H1 (cell line): Measurements from ENCODE around the gene HTRA1. TPM values are rescaled to one million over a fixed set of nuclear protein-coding genes. Genes with fewer than 3 reads are reported as not detected.
A peak's percentile ranks its signal among the peaks of the same experiment; 100 is the strongest.

ENCODE experiments used
- CTCF ChIA-PET: fragments of 300-600 bp; sonication (Branson Sonifier 250); formaldehyde crosslinking; loops from one replicate; lab custom pipeline; 2021; ENCODE audit not compliant: partially characterized antibody; lab: Charles Lee
- POLR2A ChIA-PET: fragments of 300-600 bp; sonication (Branson Sonifier 250); formaldehyde crosslinking; loops from one replicate; lab custom pipeline; 2021; ENCODE audit warnings: inconsistent platforms; ENCODE audit not compliant: partially characterized antibody; lab: Charles Lee
- DNase-seq, 2 experiments: peaks; one replicate each; pipeline versions ENCODE4 v3.0.0 to v3.0.0-alpha.2; 2010 to 2022; ENCODE audit warnings: low spot score in 2 of 2, low read depth in 1 of 2, mixed read lengths in 1 of 2
- FAIRE-seq: peaks from 2 replicates; lab custom pipeline; 2011; peaks lifted over from hg19 to GRCh38; lab: Jason Lieb, UNC
- H2AFZ ChIP-seq: 2 replicates; pipeline ENCODE4 v1.8.1; 2012; ENCODE audit warnings: low read length, inconsistent platforms
- H2AK5ac ChIP-seq: 2 replicates; pipeline ENCODE4 v1.6.1; 2013; ENCODE audit warnings: low read depth, low read length
- H2BK120ac ChIP-seq: replicated peaks from 2 replicates; pipeline ENCODE3; 2013; ENCODE audit warnings: low read depth, low read length, inconsistent platforms
- H2BK12ac ChIP-seq: 2 replicates; pipeline ENCODE4 v1.6.1; 2013; ENCODE audit warnings: low read depth, low read length
- H2BK15ac ChIP-seq: 2 replicates; pipeline ENCODE4 v1.6.1; 2013; ENCODE audit warnings: low read length
- H2BK20ac ChIP-seq: 2 replicates; pipeline ENCODE4 v1.6.1; 2013; ENCODE audit warnings: low read length
- H2BK5ac ChIP-seq: 2 replicates; pipeline ENCODE4 v1.6.1; 2013; ENCODE audit warnings: low read depth, low read length
- H3K14ac ChIP-seq: 2 replicates; pipeline ENCODE4 v1.6.1; 2013; ENCODE audit warnings: inconsistent platforms; ENCODE audit not compliant: insufficient read length
- H3K18ac ChIP-seq: 2 replicates; pipeline ENCODE4 v1.6.1; 2013; ENCODE audit warnings: low read length; ENCODE audit errors: extremely low read depth
- H3K23ac ChIP-seq: 2 replicates; pipeline ENCODE4 v1.6.1; 2013; ENCODE audit warnings: inconsistent platforms; ENCODE audit not compliant: insufficient read length
- H3K23me2 ChIP-seq: 2 replicates; pipeline ENCODE4 v1.6.1; 2013; ENCODE audit warnings: low read depth, low read length
- H3K27ac ChIP-seq: 2 replicates; pipeline ENCODE4 v1.6.1; 2011; ENCODE audit warnings: low read depth, low read length, inconsistent platforms
- H3K27me3 ChIP-seq, 4 experiments: replicated peaks in 1 of 4; 1 replicate in 1 of 4; 2 replicates in 3 of 4; pipeline versions ENCODE4 v1.6.1 to v1.8.1; 2011 to 2013; ENCODE audit warnings: low read length in 3 of 4, mild to moderate bottlenecking in 3 of 4, inconsistent platforms in 2 of 4, mixed read lengths in 2 of 4, moderate library complexity in 1 of 4; ENCODE audit not compliant: control insufficient read depth in 3 of 4, insufficient read depth in 3 of 4; ENCODE audit errors: extremely low read depth in 1 of 4
- H3K36me3 ChIP-seq, 4 experiments: 2 replicates each; pipeline versions ENCODE4 v1.6.1 to v1.8.1; 2011 to 2013; ENCODE audit warnings: mild to moderate bottlenecking in 4 of 4, low read length in 3 of 4, moderate library complexity in 2 of 4, control low read depth in 1 of 4, inconsistent platforms in 1 of 4; ENCODE audit not compliant: insufficient read depth in 4 of 4, control insufficient read depth in 2 of 4
- H3K4ac ChIP-seq: replicated peaks from 2 replicates; pipeline ENCODE3; 2013; ENCODE audit warnings: low read length, low read depth, mixed read lengths, inconsistent platforms; ENCODE audit not compliant: insufficient read length
- H3K4me1 ChIP-seq, 4 experiments: replicated peaks in 1 of 4; 1 replicate in 1 of 4; 2 replicates in 3 of 4; pipeline versions ENCODE4 v1.6.1 to v1.8.1; 2011 to 2013; ENCODE audit warnings: low read length in 3 of 4, inconsistent platforms in 2 of 4, mixed read lengths in 1 of 4; ENCODE audit not compliant: insufficient read depth in 4 of 4, control insufficient read depth in 3 of 4
- H3K4me2 ChIP-seq, 2 experiments: 2 replicates each; pipeline versions ENCODE4 v1.6.1 to v1.8.1; 2011 to 2013; ENCODE audit warnings: low read depth in 2 of 2, low read length in 2 of 2, control low read depth in 1 of 2, inconsistent platforms in 1 of 2, mild to moderate bottlenecking in 1 of 2; ENCODE audit not compliant: insufficient read depth in 1 of 2
- H3K4me3 ChIP-seq, 4 experiments: fragments of 200-600, 300-600 bp in 1 of 4; sonication (generic), shearing (Covaris generic), sonication (Bioruptor Twin) in 1 of 4; 2 replicates each; pipeline versions ENCODE4 v1.5.1 to v1.8.1; 2011 to 2016; ENCODE audit warnings: low read length in 4 of 4, low read depth in 3 of 4, control low read depth in 2 of 4, inconsistent platforms in 2 of 4, mild to moderate bottlenecking in 2 of 4, mixed read lengths in 1 of 4, moderate library complexity in 1 of 4; ENCODE audit not compliant: insufficient read depth in 2 of 4; ENCODE audit errors: extremely low read depth in 1 of 4
- H3K56ac ChIP-seq: replicated peaks from 2 replicates; pipeline ENCODE3; 2013; ENCODE audit warnings: low read depth, mild to moderate bottlenecking, mixed read lengths, low read length, inconsistent platforms; ENCODE audit not compliant: insufficient read length
- H3K79me1 ChIP-seq: 2 replicates; pipeline ENCODE4 v1.6.1; 2013; ENCODE audit warnings: low read depth, low read length, control low read depth
- H3K79me2 ChIP-seq, 2 experiments: 2 replicates each; pipeline versions ENCODE4 v1.6.1 to v1.8.1; 2012 to 2013; ENCODE audit warnings: low read length in 2 of 2, mild to moderate bottlenecking in 2 of 2, inconsistent platforms in 1 of 2; ENCODE audit not compliant: insufficient read depth in 2 of 2, control insufficient read depth in 1 of 2
- H3K9ac ChIP-seq, 4 experiments: replicated peaks in 1 of 4; 1 replicate in 1 of 4; 2 replicates in 3 of 4; pipeline versions ENCODE4 v1.6.1 to v1.8.1; 2011 to 2013; ENCODE audit warnings: low read depth in 3 of 4, low read length in 3 of 4, control low read depth in 2 of 4, mild to moderate bottlenecking in 2 of 4, moderate library complexity in 2 of 4, inconsistent platforms in 1 of 4; ENCODE audit errors: extremely low read depth in 1 of 4
- H3K9me3 ChIP-seq, 2 experiments: 2 replicates each; pipeline versions ENCODE4 v1.6.1 to v1.8.1; 2012 to 2013; ENCODE audit warnings: mild to moderate bottlenecking in 2 of 2, moderate library complexity in 2 of 2, control low read depth in 1 of 2, inconsistent platforms in 1 of 2, low read depth in 1 of 2, low read length in 1 of 2, mixed read lengths in 1 of 2; ENCODE audit not compliant: insufficient read depth in 2 of 2
- H4K20me1 ChIP-seq, 2 experiments: replicated peaks in 1 of 2; 2 replicates each; pipeline versions ENCODE3 to v1.8.1; 2011 to 2013; ENCODE audit warnings: inconsistent platforms in 2 of 2, low read length in 2 of 2, mild to moderate bottlenecking in 1 of 2; ENCODE audit not compliant: insufficient read depth in 2 of 2, control insufficient read depth in 1 of 2
- H4K5ac ChIP-seq: 2 replicates; pipeline ENCODE4 v1.6.1; 2013; ENCODE audit warnings: low read length, low read depth, mixed read lengths, inconsistent platforms; ENCODE audit not compliant: insufficient read length
- H4K8ac ChIP-seq: 2 replicates; pipeline ENCODE4 v1.8.0; 2013; ENCODE audit warnings: mild to moderate bottlenecking, moderate library complexity, low read length, inconsistent platforms; ENCODE audit not compliant: insufficient read depth; ENCODE audit errors: extremely low read depth
- H4K91ac ChIP-seq: replicated peaks from 2 replicates; pipeline ENCODE3; 2013; ENCODE audit warnings: low read length, mixed read lengths, inconsistent platforms; ENCODE audit not compliant: insufficient read length
- BACH1 ChIP-seq: IDR thresholded peaks from 2 replicates; pipeline ENCODE4 v1.6.1; 2012; ENCODE audit warnings: low read length, improper control_type of control experiment
- CHD2 ChIP-seq: IDR thresholded peaks from 2 replicates; pipeline ENCODE4 v1.6.1; 2012; ENCODE audit warnings: low read length, improper control_type of control experiment
- E2F6 ChIP-seq: IDR thresholded peaks from 2 replicates; pipeline ENCODE4 v1.6.1; 2012; ENCODE audit warnings: inconsistent platforms
- FOSL1 ChIP-seq: IDR thresholded peaks from 2 replicates; pipeline ENCODE4 v1.6.1; 2011; ENCODE audit warnings: mild to moderate bottlenecking, low read depth, low read length, moderate library complexity; ENCODE audit not compliant: insufficient read depth
- GABPA ChIP-seq: IDR thresholded peaks from 2 replicates; pipeline ENCODE4 v1.6.1; 2011; ENCODE audit warnings: mild to moderate bottlenecking, low read length, moderate library complexity, borderline replicate concordance; ENCODE audit not compliant: insufficient read depth
- JUND ChIP-seq: IDR thresholded peaks from 2 replicates; pipeline ENCODE4 v1.6.1; 2011; ENCODE audit warnings: mild to moderate bottlenecking, improper control_type of control experiment, low read length
- NRF1 ChIP-seq: IDR thresholded peaks from 2 replicates; pipeline ENCODE4 v1.6.1; 2011; ENCODE audit warnings: mild to moderate bottlenecking, low read depth, low read length, improper control_type of control experiment
- RNF2 ChIP-seq: fragments of 200-900, 300-1000 bp; sonication (generic); IDR thresholded peaks from 2 replicates; pipeline ENCODE4 v1.7.1; 2016; ENCODE audit warnings: borderline replicate concordance, low read depth, mild to moderate bottlenecking, antibody characterized with exemption, low read length; ENCODE audit not compliant: poor library complexity, severe bottlenecking; ENCODE audit errors: missing control alignments
- SP2 ChIP-seq: IDR thresholded peaks from 2 replicates; pipeline ENCODE4 v1.6.1; 2012; ENCODE audit warnings: mild to moderate bottlenecking, low read length, inconsistent platforms
- SP4 ChIP-seq: IDR thresholded peaks from 2 replicates; pipeline ENCODE4 v1.6.1; 2012; ENCODE audit warnings: low read length, inconsistent platforms
- USF2 ChIP-seq: IDR thresholded peaks from 2 replicates; pipeline ENCODE4 v1.6.1; 2011; ENCODE audit warnings: low read length, improper control_type of control experiment
- WGBS, 2 experiments: shearing (Covaris generic) in 1 of 2; methylation state at CpG; one replicate each; pipeline versions ENCODE4 v1.1.6 to v1.1.7; 2013 to 2015; ENCODE audit warnings: low lambda C conversion rate in 2 of 2, mixed read lengths in 2 of 2, inconsistent platforms in 1 of 2, low coverage in 1 of 2, missing lambda C conversion rate in 1 of 2; ENCODE audit not compliant: insufficient replicate concordance in 2 of 2, insufficient coverage in 1 of 2, insufficient read length in 1 of 2; ENCODE audit errors: extremely low coverage in 1 of 2, missing lambda C conversion rate in 1 of 2; 5-methylcytosine and 5-hydroxymethylcytosine counted together
- polyA plus RNA-seq, 7 experiments: library from polyadenylated mRNA; depleted of rRNA in 3 of 7; stranded (reverse) in 5 of 7; unstranded in 2 of 7; fragments of >200 nt in 5 of 7; fragments of 200-250 nt in 2 of 7; gene quantifications; 1 replicate in 5 of 7; 2 replicates in 1 of 7; 4 replicates in 1 of 7; pipeline versions ENCODE4 v1.2.1 to v1.2.3, GENCODE V29; 2011 to 2013; ENCODE audit warnings: missing spikeins in 2 of 7, mixed read lengths in 2 of 7
- total RNA-seq: library from RNA; stranded (reverse); fragmentation: NEBNext Ultra II Directional; extraction: Animal tissue kit (Norgen Biotek cat#: 25700); gene quantifications from 2 replicates; pipeline ENCODE4 v1.2.1, GENCODE V29; 2021

HTRA1 gene
- total and polyA plus RNA-seq, 2 of the 8 experiments (the other 6 are each of a cell fraction or from before 2014, with no cell fraction given) = 15.8 to 20.1 TPM

GRCh38 chr10:122505885-122506645 lies 44.7 kb downstream of the HTRA1 start:
- no peaks in the 10 kb centered on the region for H3K27me3 ChIP-seq
- no peak overlapping the region for H2BK120ac ChIP-seq
- no peaks in the 10 kb centered on the region for H3K36me3 ChIP-seq
- 0 out of 2 replicates have a peak overlapping the region, but pooled peaks have one; percentile 48 for H4K8ac ChIP-seq
- no peak overlapping the region for H2BK15ac ChIP-seq
- H3K4me2 ChIP-seq = no peak overlapping the region
- H3K27ac ChIP-seq = no peak overlapping the region
- no peak overlapping the region for H3K18ac ChIP-seq
- H3K14ac ChIP-seq = no peak overlapping the region
- H3K4me1 ChIP-seq = no peaks in the 10 kb centered on the region; a peak in 1 of 7 replicates
- no peak overlapping the region for H2BK12ac ChIP-seq
- no peak overlapping the region for H2AK5ac ChIP-seq
- H3K79me2 ChIP-seq = no peaks in the 10 kb centered on the region
- DNase-seq (no peak), FAIRE-seq (no peak)
- H4K5ac ChIP-seq = no peak overlapping the region
- H3K9me3 ChIP-seq = no peaks in the 10 kb centered on the region
- no peaks in the 10 kb centered on the region for H4K20me1 ChIP-seq
- TF ChIP-seq GABPA (no peak), E2F6 (no peak), CHD2 (no peak), RNF2 (no peak), SP4 (no peak), JUND (no peak), FOSL1 (no peak), USF2 (no peak), BACH1 (no peak), NRF1 (no peak), SP2 (no peak)
- no peaks in the 10 kb centered on the region for H3K23me2 ChIP-seq
- 88% methylated on average over 15 of the region's 15 CpGs; no CpG with 5 or more reads in 1 of the 2 experiments for WGBS, 2 experiments
- H2BK20ac ChIP-seq = no peak overlapping the region
- no peak overlapping the region for H3K56ac ChIP-seq
- no peak overlapping the region for H3K23ac ChIP-seq
- H4K91ac ChIP-seq = no peak overlapping the region
- H2BK5ac ChIP-seq = no peak overlapping the region
- no peak overlapping the region for H3K4ac ChIP-seq
- no peaks in the 10 kb centered on the region for H3K79me1 ChIP-seq
- ChIA-PET POLR2A (interaction anchor here (1.4 kb wide), 1 partner anchor 12 kb away, joined by 4 read pairs; no protein-coding TSS in a partner anchor), CTCF (interaction anchor here (0.6 to 1.7 kb wide), 5 partner anchors 12 to 238 kb away, joined by 3 to 4 read pairs (median 3); no protein-coding TSS in a partner anchor)
- H3K4me3 ChIP-seq = no peak overlapping the region
- H2AFZ ChIP-seq = no peak overlapping the region
- no peak overlapping the region for H3K9ac ChIP-seq
